ENCODE data around the gene CCDC134.
"Not testable (repeated sequence)": the region's sequence is repeated elsewhere in the genome, so short reads cannot be mapped to it uniquely, and the experiment has no call there.

Gene CCDC134

DNA sequence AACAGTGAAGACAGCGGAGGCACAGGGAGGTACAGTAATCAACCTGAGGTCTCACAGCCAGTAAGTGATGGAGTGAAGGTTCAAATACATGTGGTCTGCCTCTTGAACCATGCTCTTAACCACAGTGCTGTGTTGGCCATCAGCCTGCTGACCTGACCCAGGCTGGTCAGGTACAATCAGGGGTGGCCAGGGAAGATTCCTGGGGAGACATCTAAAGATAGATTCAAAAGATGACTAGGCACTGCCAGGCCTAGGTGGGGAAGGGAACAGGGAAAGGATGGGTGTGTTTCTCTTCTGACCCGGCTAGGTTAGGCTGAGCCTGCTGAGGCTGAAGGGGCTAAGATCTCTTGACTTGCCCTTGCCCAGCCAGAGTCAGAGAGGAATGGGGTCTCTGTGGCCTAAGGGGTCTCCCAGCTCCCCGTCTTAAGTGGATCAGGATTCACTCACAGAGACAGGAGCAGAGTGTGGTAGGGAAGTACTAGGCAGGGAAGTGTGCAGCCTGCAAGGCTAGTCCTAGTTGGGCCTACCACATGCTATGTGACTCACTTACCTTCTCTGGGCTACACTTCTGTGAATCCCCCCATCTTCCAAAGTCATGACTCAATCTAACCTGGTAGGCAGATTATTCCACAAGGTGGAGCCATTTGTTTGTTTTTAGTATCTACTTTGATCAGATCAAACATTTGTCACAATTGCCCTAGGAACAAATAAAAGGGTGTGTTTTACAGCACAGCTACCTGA is 22.0 kb downstream of the CCDC134 start:
- peak in 1 of 2 donors; percentile 45 for DNase-seq (ENCODE audit: low read depth in 2 of 2)

DNA sequence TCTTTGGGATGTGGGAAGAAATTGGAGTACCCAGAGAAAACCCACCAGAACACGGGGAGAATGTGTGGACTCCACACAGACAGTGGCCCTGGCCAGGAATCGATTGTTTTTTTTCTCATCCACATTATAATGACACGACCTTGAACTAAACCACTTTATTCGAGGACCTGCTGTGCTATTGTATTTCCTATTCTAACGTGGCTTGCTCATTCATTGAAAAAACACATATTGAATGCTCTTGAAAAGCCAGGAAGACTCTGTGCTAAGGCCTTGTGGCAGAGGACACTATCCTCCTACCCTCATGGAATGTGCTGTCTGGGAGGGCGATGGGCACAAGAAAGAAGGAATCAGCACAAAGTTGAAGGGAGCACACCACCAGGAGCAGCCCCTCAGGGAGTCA is 23.3 kb downstream of the CCDC134 start:
- DNase-seq (ENCODE audit: low read depth in 2 of 2), result no peak

DNA sequence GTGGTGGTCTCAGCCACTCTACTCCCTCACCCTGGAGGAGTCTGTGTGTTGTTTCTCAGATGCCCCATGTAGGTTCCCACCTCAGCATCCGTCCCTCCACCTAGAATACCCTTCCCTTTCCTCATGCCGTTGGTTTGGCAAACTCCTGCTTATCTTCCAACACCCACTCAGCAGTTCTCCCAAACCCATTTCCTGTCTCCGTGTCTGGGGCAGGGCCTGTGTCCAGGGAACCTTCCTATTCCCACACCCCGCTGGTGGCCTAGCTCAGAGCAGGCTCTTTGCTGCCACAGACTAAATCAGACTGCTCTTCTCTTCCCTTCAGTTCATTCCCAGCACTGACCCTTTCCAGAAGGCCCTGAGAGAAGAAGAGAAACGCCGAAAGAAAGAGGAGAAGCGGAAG is 24.9 kb downstream of the CCDC134 start:
- DNase-seq (ENCODE audit: low read depth in 2 of 2), result no peak

DNA sequence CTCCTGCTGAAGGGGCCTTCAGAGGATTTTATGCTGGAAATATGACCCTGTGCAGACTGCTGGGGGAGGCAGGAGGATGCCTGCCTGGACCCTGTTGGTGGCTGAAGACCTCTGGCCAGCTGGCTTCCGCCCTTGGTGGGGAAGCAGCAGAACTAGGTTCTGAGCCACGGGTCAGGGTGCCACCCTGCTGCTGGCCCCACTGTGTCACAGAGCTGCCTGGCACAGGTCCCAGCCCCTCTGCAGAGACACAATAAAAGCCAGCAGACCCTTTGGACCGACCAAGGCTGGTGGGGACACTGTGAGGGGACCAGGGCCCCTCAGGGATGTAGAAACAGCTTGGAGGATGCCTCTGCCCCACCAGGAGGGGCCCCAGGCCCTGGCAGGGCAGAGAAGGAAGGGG is 25.5 kb downstream of the CCDC134 start:
- DNase-seq (ENCODE audit: low read depth in 2 of 2), result no peak

DNA sequence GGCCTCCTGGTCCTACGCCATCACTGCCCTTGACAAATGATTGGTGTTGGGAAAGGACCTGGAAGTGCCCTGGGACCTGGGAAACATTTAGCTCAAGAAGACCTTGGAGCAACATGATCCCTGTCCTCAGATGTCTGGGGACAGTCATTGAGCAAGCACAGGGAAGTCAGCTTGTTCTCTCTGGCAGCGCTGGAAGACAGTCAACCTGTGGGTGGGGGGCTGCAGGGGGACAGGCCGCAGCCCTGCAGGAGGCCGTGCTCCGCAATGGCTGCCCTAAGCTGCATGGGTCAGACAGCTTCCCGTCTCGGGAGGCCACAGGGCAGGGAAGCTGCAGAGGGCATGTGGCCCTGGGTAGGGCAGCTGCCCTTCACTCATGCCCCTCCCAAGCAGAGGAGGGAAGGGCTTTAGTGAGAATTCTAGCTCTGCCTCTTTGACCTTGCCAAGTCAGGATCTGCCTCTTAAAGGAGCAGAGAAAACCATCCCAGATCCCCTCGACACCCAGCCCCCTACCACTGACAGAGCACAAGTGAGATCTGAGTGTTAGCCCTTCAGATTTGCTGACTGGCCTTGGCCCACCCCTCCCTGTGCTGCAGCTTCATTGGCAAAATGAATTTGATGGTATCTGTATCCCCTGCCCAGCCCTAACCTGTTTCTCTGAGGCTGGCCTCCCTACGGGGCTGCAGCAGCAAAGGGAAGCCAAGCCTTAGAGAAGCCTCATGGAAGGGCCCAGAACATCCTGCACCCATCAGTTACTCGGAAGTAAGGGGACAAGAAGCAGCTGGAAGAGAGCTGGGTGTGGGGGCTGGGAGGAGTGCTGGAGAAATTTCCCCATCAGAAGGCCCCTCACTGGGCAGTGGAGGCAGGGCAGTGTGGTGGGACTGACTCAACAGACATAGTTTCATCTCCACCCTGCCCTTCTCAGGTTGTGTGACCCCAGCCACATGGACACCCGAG is 26.2 kb downstream of the CCDC134 start:
- DNase-seq (ENCODE audit: low read depth in 2 of 2), result no peak

DNA sequence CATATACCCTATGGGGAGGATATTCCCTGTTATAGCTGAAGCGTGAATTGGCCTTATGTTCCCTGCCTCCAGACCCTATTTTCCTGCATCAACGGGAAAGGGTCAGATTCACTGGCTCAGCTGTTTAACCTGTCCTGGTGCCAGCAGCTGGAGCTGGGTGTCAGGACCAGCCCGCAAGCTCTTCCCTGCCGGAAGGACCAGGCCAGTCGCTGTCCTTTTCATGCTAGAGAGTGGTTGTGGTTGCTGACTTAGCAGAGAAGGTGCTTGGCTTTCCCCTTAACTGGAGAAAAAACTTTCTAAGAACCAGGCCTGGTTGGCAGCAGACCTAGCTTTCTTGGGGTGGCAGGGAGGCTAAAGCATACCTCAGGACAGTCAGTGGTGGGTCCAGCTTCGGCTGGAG is 27.2 kb downstream of the CCDC134 start:
- DNase-seq (ENCODE audit: low read depth in 2 of 2), result no peak

DNA sequence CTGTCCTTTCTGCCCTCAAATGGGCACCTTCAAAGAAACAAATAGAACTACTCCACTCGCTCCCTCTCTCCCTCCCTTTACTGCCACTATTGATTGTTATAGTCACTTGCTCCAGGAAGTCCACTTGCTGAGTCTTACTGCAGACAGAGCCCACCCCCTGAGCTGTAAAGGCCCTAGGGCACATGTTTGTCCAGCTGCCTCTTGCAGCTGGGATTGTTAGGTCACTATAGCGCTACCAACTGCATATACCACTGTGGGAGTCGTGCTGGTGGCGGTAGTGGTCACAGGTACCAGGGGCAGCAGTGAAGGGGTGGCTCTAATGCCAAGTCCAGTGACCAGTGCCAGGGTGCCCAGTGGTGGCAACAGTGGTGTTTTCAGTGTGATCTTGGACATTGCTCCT is 28.0 kb downstream of the CCDC134 start:
- DNase-seq (ENCODE audit: low read depth in 2 of 2), result no peak

DNA sequence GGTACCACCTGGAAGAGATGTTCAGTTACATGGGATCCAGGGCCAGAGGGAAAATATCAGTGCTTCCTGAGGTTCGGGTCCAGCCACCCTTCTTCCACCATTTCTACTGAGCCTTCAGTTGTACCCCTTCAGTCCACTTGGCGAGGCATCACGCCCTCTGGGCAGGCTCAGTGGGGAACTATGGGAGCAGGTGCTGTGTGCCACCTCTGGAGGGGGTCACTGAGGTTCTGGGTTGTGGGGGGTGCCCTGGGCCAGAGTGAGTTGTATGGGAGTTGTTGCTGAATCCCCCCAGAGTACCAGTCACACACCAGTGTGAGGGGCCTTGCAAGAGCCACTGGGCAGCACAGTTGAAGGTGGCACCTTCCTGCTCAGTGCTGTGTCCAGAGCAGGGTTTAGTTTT is 29.7 kb downstream of the CCDC134 start:
- DNase-seq (ENCODE audit: low read depth in 2 of 2), result no peak

DNA sequence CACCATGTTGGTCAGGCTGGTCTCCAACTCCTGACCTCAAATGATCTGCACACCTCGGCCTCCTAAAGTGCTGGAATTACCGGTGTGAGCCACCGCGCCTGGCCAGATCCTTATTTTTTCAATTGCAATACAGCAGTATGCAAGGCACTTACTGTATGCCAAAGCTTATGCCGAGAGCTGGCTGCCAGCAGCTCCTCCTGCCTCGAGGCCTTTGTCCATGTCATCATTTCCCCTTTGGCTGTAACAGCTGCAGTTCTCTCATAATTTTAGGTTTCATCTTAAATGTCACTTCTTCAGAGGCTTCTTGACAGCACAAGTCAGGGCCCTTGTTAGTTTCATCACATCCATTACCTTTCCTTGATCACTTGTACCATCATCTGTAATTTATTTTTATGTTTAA is 30.9 kb downstream of the CCDC134 start:
- no peak for DNase-seq (ENCODE audit: low read depth in 2 of 2)

DNA sequence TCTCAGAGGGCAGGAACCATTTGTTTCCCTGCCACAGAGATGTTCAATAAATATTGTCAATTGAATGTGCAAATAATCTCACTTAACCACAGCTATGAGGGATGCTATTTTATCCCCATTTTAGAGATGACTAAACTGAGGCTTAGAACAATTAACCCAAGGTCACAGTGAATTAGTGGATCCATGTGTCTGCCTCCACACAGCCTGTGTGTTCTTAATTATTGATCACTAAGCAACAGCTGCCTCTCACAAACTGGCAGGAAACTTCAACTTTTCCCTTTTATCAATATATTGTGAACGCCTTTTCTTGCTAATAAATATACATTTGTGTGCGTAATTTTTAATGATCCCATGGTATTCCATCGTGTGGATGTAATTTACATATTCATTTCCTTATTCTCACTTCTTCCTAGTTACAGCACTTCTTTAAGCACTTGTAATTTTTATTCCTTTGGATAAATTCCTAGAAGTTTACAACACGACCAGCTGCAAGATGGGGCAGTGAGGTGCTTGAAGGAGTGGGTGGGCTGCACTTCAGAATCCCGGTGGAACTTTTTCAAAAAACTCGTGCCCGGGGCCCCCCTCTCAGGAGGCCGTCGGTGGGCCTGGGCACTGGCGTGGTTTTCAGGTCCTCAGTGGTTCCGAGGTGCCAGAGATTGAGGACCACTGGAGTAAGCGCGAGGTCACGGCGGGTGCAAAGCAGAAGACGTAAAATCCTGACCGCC is 31.5 kb downstream of the CCDC134 start:
- DNase-seq (ENCODE audit: low read depth in 2 of 2), result no peak

DNA sequence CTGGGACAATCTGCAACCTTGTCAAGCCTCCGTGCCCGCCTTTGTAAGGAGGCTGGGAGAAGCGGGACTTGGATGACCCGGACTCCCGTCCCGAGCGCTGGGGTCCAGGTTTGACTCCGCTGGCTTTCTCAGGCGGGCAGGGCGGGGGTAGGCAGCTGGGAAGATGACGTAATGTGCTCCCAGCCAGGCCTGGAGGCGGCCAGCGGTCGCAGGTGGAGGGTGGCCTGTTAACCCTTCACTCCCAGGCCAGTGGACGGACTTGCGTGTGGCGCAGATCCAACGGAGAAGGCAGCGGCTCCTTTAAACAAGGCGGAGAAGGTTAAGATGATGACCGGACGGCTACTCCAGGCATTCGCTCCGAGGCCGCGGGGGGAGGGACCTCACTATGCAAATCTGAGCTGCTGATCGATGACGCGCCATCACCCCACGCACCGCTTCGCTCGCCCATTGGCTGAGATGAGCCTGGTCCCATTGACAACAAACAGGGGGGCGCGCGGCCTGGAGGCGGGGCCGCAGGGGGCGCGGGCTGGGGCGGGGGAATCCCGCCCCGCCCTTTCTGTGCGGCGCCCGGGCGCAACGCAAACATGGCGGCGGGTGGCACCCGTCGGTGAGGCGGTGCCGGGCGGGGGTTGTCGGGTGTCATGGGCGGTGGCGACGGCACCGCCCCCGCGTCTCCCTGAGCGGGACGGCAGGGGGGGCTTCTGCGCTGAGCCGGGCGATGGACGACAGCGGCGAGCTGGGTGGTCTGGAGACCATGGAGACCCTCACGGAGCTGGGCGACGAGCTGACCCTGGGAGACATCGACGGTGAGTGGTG is 32.3 kb downstream of the CCDC134 start, which contains the start of gene SREBF2:
TSS of gene SREBF2 (plus strand) at position 553 of the 816 bp plus-strand sequence. CDS start at position 719, 166 bp downstream.
- DNase-seq (ENCODE audit: low read depth in 2 of 2), result peak; percentile 97 to 98

DNA sequence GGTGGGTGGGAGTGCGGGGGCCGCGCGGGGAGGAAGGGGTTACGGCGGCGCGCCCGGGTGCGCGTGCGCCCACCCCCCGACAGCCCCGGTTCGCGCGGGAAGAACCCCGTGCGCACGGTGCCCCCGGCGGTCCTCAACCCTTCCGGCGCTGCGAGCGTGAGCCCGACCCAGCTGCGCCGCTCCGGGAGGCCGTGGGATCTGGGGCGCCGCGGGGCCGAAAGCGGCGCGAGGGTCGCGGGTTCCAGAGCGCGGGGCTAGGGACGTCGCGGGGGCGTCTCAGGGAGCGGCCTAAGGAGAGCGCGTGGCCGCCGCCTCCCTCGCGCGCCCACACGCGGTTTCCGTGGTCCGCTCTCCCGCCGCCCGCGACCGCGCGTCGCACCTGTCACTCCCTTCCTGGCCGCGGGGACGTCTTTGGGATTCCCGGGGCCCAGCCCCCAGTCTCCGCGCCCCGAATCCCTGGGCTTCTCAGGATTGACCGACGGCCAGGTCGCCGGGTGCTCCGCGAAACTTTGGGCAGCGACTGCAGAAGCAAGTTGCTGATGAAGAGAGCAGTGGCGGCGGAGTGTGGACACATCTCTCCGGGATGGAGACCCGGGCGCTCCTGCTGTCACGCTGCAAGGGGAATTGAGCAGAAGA is 33.0 kb downstream of the CCDC134 start:
- DNase-seq (ENCODE audit: low read depth in 2 of 2), result no peak

DNA sequence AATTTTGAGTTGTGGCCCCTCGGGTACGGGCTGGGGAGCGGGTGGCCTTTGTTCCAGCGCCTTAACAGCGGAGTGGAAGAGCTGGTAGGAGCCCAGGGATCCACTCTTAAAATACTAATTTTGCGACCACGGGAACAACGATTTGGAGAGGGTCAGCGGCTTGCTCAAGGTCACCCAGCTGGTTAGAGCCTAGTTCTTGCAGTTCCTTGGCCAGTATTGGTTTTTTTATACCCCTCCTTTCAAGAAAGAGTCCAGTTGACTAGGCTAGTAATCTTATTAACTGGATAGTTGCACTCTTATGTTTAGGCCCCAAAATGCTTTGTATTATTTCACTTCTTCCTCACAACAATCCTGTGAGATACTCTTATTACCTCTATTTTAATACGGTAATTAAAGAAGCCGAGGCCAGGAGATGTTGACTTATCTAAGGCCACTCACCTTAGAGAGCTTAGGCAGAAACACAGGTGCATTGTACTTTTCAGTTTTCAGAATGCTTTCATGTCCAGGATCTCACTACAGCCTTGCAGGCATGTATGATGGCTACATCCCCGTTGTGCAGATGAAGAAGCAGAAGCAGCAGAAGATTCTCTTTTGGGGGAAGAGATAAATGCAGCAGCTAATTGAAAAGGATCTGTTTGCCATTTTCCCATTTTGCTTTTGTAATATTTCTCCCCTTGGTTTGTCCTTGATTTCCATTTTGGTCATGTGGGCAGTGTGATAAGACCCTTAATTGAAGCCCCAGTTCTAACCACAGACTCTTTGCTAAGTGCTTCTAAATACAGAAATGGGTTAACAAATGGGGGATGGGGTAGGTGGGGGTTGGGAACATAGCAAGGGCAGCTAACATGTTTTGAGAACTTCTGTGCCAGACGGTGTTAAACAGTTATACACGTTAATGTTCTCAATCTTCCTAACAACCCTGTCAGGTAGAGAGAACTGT is 33.8 kb downstream of the CCDC134 start:
- no peak for DNase-seq (ENCODE audit: low read depth in 2 of 2)

DNA sequence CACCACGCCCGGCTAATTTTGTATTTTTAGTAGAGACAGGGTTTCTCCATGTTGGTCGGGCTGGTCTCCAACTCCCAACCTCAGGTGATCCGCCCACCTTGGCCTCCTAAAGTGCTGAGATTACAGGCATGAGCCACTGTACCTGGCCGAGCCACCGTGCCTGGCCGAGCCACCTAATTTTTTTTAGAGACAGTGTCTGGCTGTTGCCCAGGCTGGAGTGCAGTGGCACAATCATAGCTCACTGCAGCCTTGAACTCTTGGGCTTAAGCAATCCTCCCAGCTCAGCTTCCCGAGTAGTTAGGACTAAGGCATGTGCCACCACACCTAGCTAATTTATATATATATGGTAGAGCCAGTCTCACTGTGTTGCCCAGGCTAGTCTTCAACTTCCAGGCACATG is 35.0 kb downstream of the CCDC134 start:
- not testable (repeated sequence) for DNase-seq (ENCODE audit: low read depth in 2 of 2)

DNA sequence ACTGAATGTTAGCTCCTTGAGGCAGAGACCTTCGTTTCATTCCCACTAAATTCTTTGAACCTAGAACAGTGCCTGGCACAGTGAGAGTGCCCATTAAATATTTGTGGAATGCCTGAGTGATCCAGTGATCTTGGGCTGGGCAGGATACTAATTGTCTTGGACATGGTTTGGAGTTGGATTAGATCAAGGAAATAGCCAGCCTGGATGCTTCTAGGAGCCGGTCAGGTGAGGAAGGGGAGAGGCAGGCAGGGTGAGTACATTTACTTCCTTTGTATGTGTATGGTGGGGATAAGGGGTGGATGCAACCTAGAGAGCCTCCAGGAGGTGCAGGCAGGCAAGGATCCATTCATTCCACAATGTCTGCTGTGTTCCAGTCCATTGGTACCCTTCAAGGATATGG is 36.1 kb downstream of the CCDC134 start:
- no peak for DNase-seq (ENCODE audit: low read depth in 2 of 2)

DNA sequence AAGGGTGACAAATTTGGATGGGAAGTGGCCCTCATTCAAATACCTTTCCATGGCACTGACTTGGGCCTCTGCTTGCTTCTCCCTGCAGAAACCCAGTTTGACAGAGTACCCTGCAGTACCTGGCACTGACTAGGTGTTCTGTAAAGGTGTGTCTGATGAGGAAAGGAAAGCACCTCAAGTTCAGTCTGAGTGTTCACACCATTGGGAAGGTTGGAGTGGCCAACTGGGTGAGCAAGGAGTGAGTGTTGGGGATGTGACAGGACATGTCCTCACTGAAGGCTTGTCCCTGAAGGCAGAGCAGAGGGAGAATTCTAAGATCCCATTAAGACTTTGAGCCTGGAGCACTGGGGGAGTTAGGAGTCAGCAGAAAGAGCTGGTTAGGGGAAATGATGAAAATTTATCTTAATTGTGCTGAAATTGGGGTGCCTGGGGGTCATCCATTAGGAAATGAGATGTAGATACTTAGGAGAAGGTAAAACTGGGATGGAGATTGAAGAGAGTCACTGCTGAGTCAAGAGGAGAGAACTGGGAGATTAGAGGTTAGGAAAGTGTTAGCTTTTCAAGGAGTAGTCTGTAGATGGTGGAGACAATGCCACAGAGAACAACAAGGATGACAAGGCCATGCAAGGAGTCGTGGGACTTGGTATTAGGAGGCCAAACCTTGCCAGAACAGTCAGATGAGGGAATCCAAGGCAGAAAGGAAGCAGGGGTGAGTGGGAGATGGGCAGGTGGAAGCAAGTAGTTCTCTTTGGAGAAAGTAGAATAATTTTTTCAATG is 38.6 kb downstream of the CCDC134 start:
- no peak for DNase-seq (ENCODE audit: low read depth in 2 of 2)

DNA sequence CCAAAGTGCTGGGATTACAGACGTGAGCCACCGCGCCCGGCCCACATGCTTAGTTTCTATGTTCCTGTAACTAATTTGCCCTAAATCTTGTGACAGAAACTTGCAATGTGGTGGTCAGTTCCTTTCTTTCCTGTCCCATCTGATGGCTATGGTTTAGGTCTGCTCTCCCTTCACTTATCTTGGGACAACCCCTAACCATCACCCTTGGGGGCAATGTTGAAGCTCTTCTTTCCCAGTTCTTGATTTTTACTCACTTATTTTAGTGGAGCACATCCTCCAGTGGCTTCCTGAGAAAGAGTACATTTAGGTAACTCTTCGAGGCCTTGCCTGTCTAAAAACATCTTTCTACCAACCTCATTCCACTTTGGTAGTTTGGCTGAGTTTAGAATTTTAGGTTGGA is 39.7 kb downstream of the CCDC134 start:
- no peak for DNase-seq (ENCODE audit: low read depth in 2 of 2)

DNA sequence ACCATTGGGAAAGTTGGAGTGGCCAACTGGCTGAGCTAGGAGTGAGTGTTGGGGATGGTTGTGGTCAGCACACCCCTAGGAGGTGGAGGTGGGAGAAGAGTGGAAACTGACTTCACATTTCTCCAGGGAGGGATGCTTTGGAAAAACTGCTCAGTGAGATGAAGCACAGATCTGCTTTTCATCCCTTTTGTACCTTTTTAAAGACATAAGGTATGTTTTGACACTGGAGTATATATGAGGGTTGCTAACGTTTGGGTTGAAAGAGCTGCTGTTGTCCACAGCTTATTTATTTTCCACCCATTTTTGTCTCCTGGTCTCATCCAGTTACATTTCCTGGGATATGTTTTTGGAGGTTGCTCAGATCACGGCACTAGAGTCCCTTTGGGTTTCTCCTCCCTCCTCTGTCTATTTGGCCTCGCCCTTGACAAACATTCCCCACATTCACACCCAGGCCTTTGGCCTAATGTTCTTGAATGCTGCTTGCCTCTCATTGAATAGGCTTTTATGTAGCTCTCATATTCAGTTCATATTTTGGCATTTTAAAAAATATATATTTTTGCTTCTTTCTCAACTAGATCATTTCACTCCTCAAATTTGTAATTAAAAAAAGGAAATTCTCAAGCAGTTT is 40.7 kb downstream of the CCDC134 start:
- no peak for DNase-seq (ENCODE audit: low read depth in 2 of 2)
